GM12875 (cell line): ENCODE results near the gene MMAB.

ENCODE experiments used
- H3K4me3 ChIP-seq: one replicate; pipeline ENCODE4 v1.5.1; 2011; ENCODE audit warnings: low read depth, low read length, control low read depth
- CTCF ChIP-seq: IDR thresholded peaks from 2 replicates; pipeline ENCODE4 v1.5.1; 2011; ENCODE audit warnings: low read depth, mild to moderate bottlenecking, control low read depth, inconsistent platforms, low read length, moderate library complexity, borderline replicate concordance; ENCODE audit not compliant: insufficient read depth

Gene MMAB

GRCh38 chr12:109527489-109528123 is 45.7 kb downstream of the MMAB start:
- no peak overlapping the region for H3K4me3 ChIP-seq
- no peak for TF ChIP-seq CTCF

GRCh38 chr12:109525279-109525585 is 48.1 kb downstream of the MMAB start:
- no peak for TF ChIP-seq CTCF
- no peak overlapping the region for H3K4me3 ChIP-seq

GRCh38 chr12:109524466-109525278 is 48.6 kb downstream of the MMAB start:
- H3K4me3 ChIP-seq: no peak overlapping the region
- no peak for TF ChIP-seq CTCF

GRCh38 chr12:109523504-109523903 is 49.8 kb downstream of the MMAB start:
- no peak for TF ChIP-seq CTCF
- no peak overlapping the region for H3K4me3 ChIP-seq

- no peak for TF ChIP-seq CTCF
These were observed 50.2 kb downstream of the MMAB start for GRCh38 chr12:109523071-109523470.

GRCh38 chr12:109521831-109522230 is 51.5 kb downstream of the MMAB start:
- TF ChIP-seq CTCF: no peak
- no peak overlapping the region for H3K4me3 ChIP-seq

More at GRCh38 chr12:109523071-109523470, 50.2 kb downstream of the MMAB start:
- no peak overlapping the region for H3K4me3 ChIP-seq

- no peak overlapping the region for H3K4me3 ChIP-seq
- TF ChIP-seq CTCF: no peak
These were observed 53.5 kb downstream of the MMAB start for GRCh38 chr12:109519787-109520186.
